Prostate gland (tissue), 2 donors: Measurements from ENCODE around the gene SAMM50. TPM values are rescaled to one million over a fixed set of nuclear protein-coding genes. Genes with fewer than 3 reads are reported as not detected.
A peak's percentile ranks its signal among the peaks of the same experiment; 100 is the strongest.

ENCODE experiments used
- DNase-seq: peaks from one replicate; pipeline ENCODE4 v3.0.0-alpha.2; 2019; ENCODE audit warnings: low spot score
- H3K27ac ChIP-seq, 2 donors: fragments of 200-600 bp; sonication (generic); 2 replicates each; pipeline ENCODE4 v1.5.1; 2017 to 2019
- H3K27me3 ChIP-seq: fragments of 200-600 bp; sonication (generic); replicated peaks from 2 replicates; pipeline ENCODE4 v1.5.1; 2019; ENCODE audit not compliant: insufficient read depth
- H3K36me3 ChIP-seq, 2 donors: fragments of 200-600 bp; sonication (generic); 1 replicate in 1 of 2; 2 replicates in 1 of 2; pipeline versions ENCODE4 v1.5.1 to v1.8.1; 2017 to 2019
- H3K4me1 ChIP-seq: fragments of 200-600 bp; sonication (generic); replicated peaks from 2 replicates; pipeline ENCODE4 v1.5.1; 2019
- H3K4me3 ChIP-seq, 2 donors: fragments of 200-600 bp; sonication (generic); 2 replicates each; pipeline ENCODE4 v1.5.1; 2017 to 2019
- H3K9me3 ChIP-seq: fragments of 200-600 bp; sonication (generic); 2 replicates; pipeline ENCODE4 v1.5.1; 2017
- CTCF ChIP-seq, 4 experiments: fragments of 200-600 bp in 2 of 4; fragments of 450-650 bp in 2 of 4; sonication (generic) in 2 of 4; IDR thresholded peaks; 1 replicate in 3 of 4; 2 replicates in 1 of 4; pipeline ENCODE4 v1.5.1; 2016 to 2019; ENCODE audit warnings: antibody characterized with exemption in 4 of 4, mild to moderate bottlenecking in 2 of 4, moderate library complexity in 2 of 4
- POLR2A ChIP-seq: fragments of 450-650 bp; IDR thresholded peaks from one replicate; pipeline ENCODE4 v1.6.1; 2016; ENCODE audit warnings: antibody characterized with exemption, mild to moderate bottlenecking
- POLR2AphosphoS5 ChIP-seq: sonication (generic); formaldehyde crosslinking; IDR thresholded peaks from one replicate; pipeline ENCODE4 v1.6.1; 2017; ENCODE audit warnings: antibody characterized with exemption
- WGBS: methylation state at CpG from one replicate; pipeline ENCODE4 v1.1.5; 2018; 5-methylcytosine and 5-hydroxymethylcytosine counted together
- intact Hi-C: fragments of 100-400 bp; cut with DNase I; formaldehyde crosslinking; loops from one replicate; pipeline ENCODE4 v1.14.2; 2022
- total RNA-seq, 2 donors: library from RNA; depleted of rRNA; stranded (reverse); fragments of >200 nt; gene quantifications; one replicate each; pipeline ENCODE4 v1.1.0, GENCODE V29; 2016

SAMM50 gene
- total RNA-seq, 2 donors from 2014 or later: 32.3 to 43.2 TPM

- WGBS: 93% methylated on average over 8 of the region's 8 CpGs
- no peaks in the 10 kb centered on the region for H3K36me3 ChIP-seq
- H3K27me3 ChIP-seq: no peaks in the 10 kb centered on the region
- H3K4me1 ChIP-seq: no peaks in the 10 kb centered on the region
- DNase-seq: no peak
- intact Hi-C loops: no loop called here
- H3K9me3 ChIP-seq: no peaks in the 10 kb centered on the region
- no peak overlapping the region for H3K27ac ChIP-seq
- no peak overlapping the region for H3K4me3 ChIP-seq
- TF ChIP-seq CTCF (IDR thresholded peaks at IDR 0.05) (no peak), POLR2AphosphoS5 (no peak), POLR2A (no peak)
Measured at GRCh38 chr22:44039566-44040171, 84.4 kb downstream of the SAMM50 start.

- peak overlapping the region in 1 of 2 donors; percentile 18 for H3K27ac ChIP-seq
- WGBS: 51% methylated on average over 20 of the region's 20 CpGs
- no peak for TF ChIP-seq POLR2AphosphoS5
- no peak for TF ChIP-seq CTCF (IDR thresholded peaks at IDR 0.05)
- no peak for TF ChIP-seq POLR2A
- H3K36me3 ChIP-seq: no peaks in the 10 kb centered on the region
- no peaks in the 10 kb centered on the region for H3K4me1 ChIP-seq
- H3K4me3 ChIP-seq: no peak overlapping the region
- DNase-seq: no peak
- intact Hi-C loops: no loop called here
- no peaks in the 10 kb centered on the region for H3K9me3 ChIP-seq
- no peaks in the 10 kb centered on the region for H3K27me3 ChIP-seq
Measured at GRCh38 chr22:44042249-44043218, 87.3 kb downstream of the SAMM50 start.

GRCh38 chr22:44045145-44045544 is 89.9 kb downstream of the SAMM50 start:
- TF ChIP-seq POLR2A (no peak), POLR2AphosphoS5 (no peak), CTCF (IDR thresholded peaks at IDR 0.05) (no peak)
- no peak overlapping the region for H3K27ac ChIP-seq

More at GRCh38 chr22:44045145-44045544, 89.9 kb downstream of the SAMM50 start:
- Histone ChIP-seq H3K27me3 (no peaks in the 10 kb centered on the region), H3K4me1 (no peaks in the 10 kb centered on the region), H3K36me3 (no peaks in the 10 kb centered on the region), H3K4me3 (no peak overlapping the region), H3K9me3 (no peaks in the 10 kb centered on the region)
- no peak for DNase-seq
- WGBS: 96% methylated on average over 1 of the region's 1 CpG
- intact Hi-C loops: no loop called here

Other genes starting within 250 kb of the SAMM50 start
- gene EFCAB6, start 143.1 kb upstream of the SAMM50 start, total RNA-seq: 10 to 100 TPM in 1 of 2 donors, 1 to 10 TPM in 1; 3.3 to 10.5 TPM
- gene SULT4A1, start 92.9 kb upstream of the SAMM50 start, total RNA-seq: 1 to 10 TPM in 1 of 2 donors, under 1 TPM in 1; 0.14 to 3.3 TPM
- not detected for gene PNPLA5, start 63.4 kb upstream of the SAMM50 start, total RNA-seq
- under 1 TPM; 0.14 to 0.28 TPM for gene PNPLA3, start 31.6 kb upstream of the SAMM50 start, total RNA-seq
- 10 to 100 TPM; 11.7 to 28.4 TPM for gene PARVB, start 68.9 kb downstream of the SAMM50 start, total RNA-seq
- gene PARVG, start 225.5 kb downstream of the SAMM50 start, total RNA-seq: 10 to 100 TPM in 1 of 2 donors, 1 to 10 TPM in 1; 1.2 to 13.5 TPM